Heart right ventricle (tissue), 16 donors: ENCODE data around the gene SOX21. TPM values are rescaled to one million over a fixed set of nuclear protein-coding genes. Genes with fewer than 3 reads are reported as not detected.

Experiments used
- ATAC-seq, 8 donors: fragments of 200-7000 bp; cut with Tn5 transposase; one replicate each; pipeline ENCODE4 v1.9.1; 2020; ENCODE audit warnings: mild to moderate bottlenecking in 8 of 8, moderate library complexity in 8 of 8, moderate number of reproducible peaks in 1 of 8
- DNase-seq, 2 donors: peaks; one replicate each; pipeline ENCODE4 v3.0.0-alpha.2; 2020
- H3K27ac ChIP-seq, 10 donors: fragments of 200-600 bp; sonication (generic) in 2 of 10; one replicate each; pipeline versions ENCODE4 v1.5.0 to v1.8.0; 2020 to 2022; ENCODE audit warnings: mild to moderate bottlenecking in 3 of 10
- H3K27me3 ChIP-seq, 7 donors: fragments of 200-600 bp; one replicate each; pipeline ENCODE4 v1.8.0; 2021 to 2022; ENCODE audit warnings: mild to moderate bottlenecking in 2 of 7
- H3K36me3 ChIP-seq, 9 donors: fragments of 200-600 bp; sonication (generic) in 1 of 9; one replicate each; pipeline versions ENCODE4 v1.5.0 to v1.8.0; 2020 to 2022; ENCODE audit warnings: mild to moderate bottlenecking in 2 of 9
- H3K4me1 ChIP-seq, 9 donors: fragments of 200-600 bp; sonication (generic) in 1 of 9; one replicate each; pipeline versions ENCODE4 v1.5.0 to v1.8.0; 2020 to 2022; ENCODE audit warnings: mild to moderate bottlenecking in 4 of 9
- H3K4me3 ChIP-seq, 10 donors: fragments of 200-600 bp; sonication (generic) in 2 of 10; one replicate each; pipeline versions ENCODE4 v1.5.0 to v1.8.0; 2020 to 2022; ENCODE audit warnings: mild to moderate bottlenecking in 7 of 10, moderate library complexity in 2 of 10
- H3K9me3 ChIP-seq, 11 donors: fragments of 200-600 bp in 10 of 11; sonication (generic) in 2 of 11; one replicate each; pipeline versions ENCODE4 v1.5.0 to v1.8.0; 2013 to 2022; ENCODE audit warnings: mild to moderate bottlenecking in 2 of 11, control low read depth in 1 of 11, moderate library complexity in 1 of 11
- CTCF ChIP-seq, 9 donors: fragments of 200-600 bp; sonication (generic) in 2 of 9; IDR thresholded peaks; one replicate each; pipeline versions ENCODE4 v1.5.0 to v1.8.0; 2021 to 2022; ENCODE audit warnings: antibody characterized with exemption in 9 of 9, mild to moderate bottlenecking in 5 of 9, moderate library complexity in 1 of 9
- WGBS, 2 donors: extraction: QIAGEN DNeasy Blood & Tissue Kit; methylation state at CpG; one replicate each; pipeline ENCODE4 v1.1.7; 2013; ENCODE audit warnings: inconsistent platforms in 1 of 2; 5-methylcytosine and 5-hydroxymethylcytosine counted together
- intact Hi-C, 10 donors: fragments of 100-400 bp; cut with DNase I; formaldehyde crosslinking; loops; one replicate each; pipeline versions ENCODE4 v1.11.1 to v1.14.2; 2022
- long read RNA-seq, 3 donors: library from polyadenylated mRNA; unstranded; transcript quantifications; one replicate each; pipeline ENCODE4 v2.0.0, GENCODE V29; 2020 to 2021
- polyA plus RNA-seq, 2 donors: library from polyadenylated mRNA; stranded (reverse); fragments of 200-250 nt; gene quantifications; one replicate each; pipeline ENCODE4 v1.2.3, GENCODE V29; 2013
- total RNA-seq, 10 donors: library from RNA; stranded (reverse); fragmentation: NEBNext Ultra II Directional in 3 of 10; extraction: Animal tissue kit (Norgen Biotek cat#: 25700) in 3 of 10; gene quantifications; one replicate each; pipeline versions ENCODE4 v1.2.1 to v1.2.4, GENCODE V29; 2021 to 2023
- donor health status: Arrhythmogenic right ventricular cardiomyopathy.
- donor health status: ischemic (EF 13 %, LVEDD 7.1; RV severe dilation, severe dysfunction).
- donor health status: healthy with polysubstance abuse.
- donor health status: DM: no; HTN: yes; CAD: no.
- donor health status: DM: no; HTN: no; CAD: no.
- donor health status: ischemic (EF 25% LVEDD 6.9; RV normal size, moderate dysfunction).
- donor health status: ischemic (EF 25% LVEDD 5.7; RV mildly dilated, moderate dysfunction).
- donor health status: healthy.
- donor health status: DM: yes; HTN: yes; CAD: no.
- donor health status: Ischemic cardiomyopathy.
- donor health status: ischemic (EF 35%, LVEDD 5.7; RV mildly dilated, moderate dysfunction).
- donor health status: nonischemic (EF 11% LVEDD 7.7; RV severe dilation, severe dysfunction).
- donor health status: DM: yes; HTN: yes; CAD: no.
- donor health status: PGD.
- donor health status: ischemic (EF 29% LVEDD 5.4; RV normal size, mild dysfunction).
- donor health status: nonischemic (EF 23%, LVEDD 6.1; RV moderate dilation, normal function).

Gene SOX21
- total RNA-seq (not detected), polyA plus RNA-seq (not detected)
- long read RNA-seq, donor 1, result 0 reads
- long read RNA-seq, donor 2, result 0 reads
- long read RNA-seq, donor 3, result 0 reads

DNA sequence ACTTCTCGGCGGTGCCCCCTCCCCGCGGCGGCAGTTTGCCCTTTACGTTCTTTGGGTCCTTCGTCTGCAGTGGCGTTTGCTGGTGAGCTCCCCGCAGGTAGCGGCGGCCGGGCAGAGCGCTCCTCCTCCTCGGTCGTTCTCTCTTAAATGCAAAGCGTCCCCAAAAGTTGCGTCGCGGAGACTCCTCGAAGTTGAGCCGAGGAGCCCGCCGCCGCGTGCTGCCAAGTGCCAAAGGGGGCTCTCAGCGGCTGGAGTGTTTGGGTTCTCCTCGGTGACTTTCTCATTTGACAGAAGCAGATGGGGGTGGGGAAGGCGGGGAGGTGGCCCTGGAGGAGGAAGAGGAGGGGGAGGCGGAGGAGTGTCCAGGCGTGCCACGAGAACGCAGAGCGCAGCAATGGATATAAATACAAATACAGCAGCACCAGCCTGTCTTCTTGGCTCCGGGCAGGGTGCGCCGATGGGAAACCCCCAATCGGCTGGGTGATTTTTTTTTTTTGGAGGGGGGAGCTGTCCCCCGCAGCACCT is at the start of gene SOX21:
Gene SOX21 (minus strand): TSS at position 259 of the 525 bp plus-strand sequence. CDS start 496 bp downstream, outside the sequence.
- WGBS, 2 donors, result 1% methylated on average over 38 of the region's 38 CpGs
- intact Hi-C loops, result no loop called here
- H3K36me3 ChIP-seq, result no peaks in the 10 kb centered on the region
- DNase-seq (no peak), ATAC-seq (peak in 2 of 8 donors; percentile 6 to 19)
- peak within 1 kb of the TSS in 8 of 10 donors; percentile 16 to 41 (median 32) for H3K4me3 ChIP-seq
- H3K27ac ChIP-seq, result no peak within 1 kb of the TSS
- H3K4me1 ChIP-seq, result peaks cover 2 to 35% (median 30%) of the 10 kb centered on the region in 9 donors
- H3K9me3 ChIP-seq, result no peaks in the 10 kb centered on the region
- TF ChIP-seq CTCF (IDR thresholded peaks at IDR 0.05), result no peak
- H3K27me3 ChIP-seq, result peaks cover 40 to 99% (median 97%) of the 10 kb centered on the region in 7 donors

DNA sequence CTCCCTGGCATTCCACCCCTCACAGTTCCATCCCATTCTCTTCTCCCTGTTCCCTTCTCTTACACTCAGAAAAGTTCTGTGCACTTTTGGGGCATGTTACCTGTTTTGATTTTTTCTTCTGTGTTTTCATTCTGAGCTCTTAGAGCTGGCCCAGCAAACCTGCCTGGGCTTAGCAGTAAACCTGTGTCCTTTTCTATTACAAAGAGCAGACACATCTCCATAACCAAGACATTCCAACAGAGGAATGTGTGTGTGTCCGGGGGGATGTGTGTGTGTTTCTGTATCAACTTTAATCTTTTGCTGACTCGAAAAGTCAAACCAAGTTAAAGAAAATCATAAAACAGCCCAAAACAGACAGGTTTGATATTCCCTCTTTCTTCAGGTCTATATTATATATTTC is 49.1 kb upstream of the SOX21 start:
- Histone ChIP-seq H3K9me3 (no peaks in the 10 kb centered on the region), H3K27me3 (peaks cover 0 to 15% (median 4%) of the 10 kb centered on the region in 7 donors), H3K4me3 (no peak overlapping the region), H3K36me3 (no peaks in the 10 kb centered on the region), H3K4me1 (no peaks in the 10 kb centered on the region), H3K27ac (no peak overlapping the region)
- 16 to 22% methylated on average over 2 of the region's 2 CpGs for WGBS, 2 donors
- DNase-seq, result no peak
- no peak for ATAC-seq
- intact Hi-C loops, result no loop called here
- TF ChIP-seq CTCF (IDR thresholded peaks at IDR 0.05), result no peak

- H3K9me3 ChIP-seq, result no peaks in the 10 kb centered on the region
- H3K27ac ChIP-seq, result no peak overlapping the region
- TF ChIP-seq CTCF (IDR thresholded peaks at IDR 0.05), result no peak
- intact Hi-C loops, result no loop called here
- H3K4me1 ChIP-seq, result no peaks in the 10 kb centered on the region
- H3K36me3 ChIP-seq, result no peaks in the 10 kb centered on the region
- no peak for ATAC-seq
- no peak overlapping the region for H3K4me3 ChIP-seq
- WGBS, 2 donors, result 94 to 96% methylated on average over 22 of the region's 22 CpGs
- H3K27me3 ChIP-seq, result peaks cover 0 to 8% (median 4%) of the 10 kb centered on the region in 7 donors
- no peak for DNase-seq
Observed at GRCh38 chr13:94759120-94759728, 46.9 kb upstream of the SOX21 start.

DNA sequence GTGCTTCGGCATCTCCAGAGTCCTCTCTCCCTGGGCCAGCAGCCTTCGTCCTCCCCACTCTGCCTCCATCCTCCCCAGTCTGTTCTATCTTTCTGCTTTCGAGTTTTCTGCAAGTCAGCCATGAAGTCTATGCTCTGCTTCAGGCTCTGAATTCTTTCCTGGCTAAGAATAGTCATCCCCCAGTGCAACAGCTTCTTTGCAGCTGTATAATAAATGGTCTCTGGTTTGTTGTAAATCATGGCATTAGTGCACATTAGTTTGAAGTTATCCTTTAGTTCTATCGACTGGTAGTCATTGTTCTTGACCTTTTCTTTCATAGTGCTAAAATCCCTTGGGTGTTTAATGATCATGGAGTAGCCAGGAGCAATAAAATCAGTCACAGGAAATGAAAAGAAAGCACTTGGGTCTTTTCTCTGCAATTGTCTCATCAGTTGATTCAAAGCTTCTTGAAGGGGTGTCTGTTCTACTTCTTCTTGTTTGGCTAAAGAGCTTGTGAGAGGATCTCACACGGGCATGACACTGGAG is 46.2 kb upstream of the SOX21 start:
- peaks cover 0 to 5% (median 4%) of the 10 kb centered on the region in 7 donors for H3K27me3 ChIP-seq
- H3K4me1 ChIP-seq, result no peaks in the 10 kb centered on the region
- no peaks in the 10 kb centered on the region for H3K9me3 ChIP-seq
- intact Hi-C loops, result no loop called here
- no peak overlapping the region for H3K4me3 ChIP-seq
- ATAC-seq (no peak), DNase-seq (no peak)
- WGBS, 2 donors, result 62 to 66% methylated on average over 5 of the region's 5 CpGs
- TF ChIP-seq CTCF (IDR thresholded peaks at IDR 0.05), result no peak
- no peaks in the 10 kb centered on the region for H3K36me3 ChIP-seq
- no peak overlapping the region for H3K27ac ChIP-seq
